SK-N-SH (cell line): ENCODE measurements around the gene AGAP1. TPM values are rescaled to one million over a fixed set of nuclear protein-coding genes. Genes with fewer than 3 reads are reported as not detected.

Source experiments
- CTCF ChIA-PET: fragments of 300-600, 350-600 bp; formaldehyde crosslinking; extraction: SDS; loops from one replicate; lab custom pipeline; 2021; lab: Yijun Ruan, JAX
- POLR2A ChIA-PET: fragments of 350-600 bp; sonication (Branson Sonifier 250); formaldehyde crosslinking; extraction: SDS; loops from one replicate; lab custom pipeline; 2020; ENCODE audit warnings: antibody characterized with exemption, inconsistent platforms; lab: Yijun Ruan, JAX
- DNase-seq: peaks from one replicate; pipeline ENCODE4 v3.0.0; 2012
- H2AFZ ChIP-seq: fragments of 200-600 bp; sonication (generic); 2 replicates; pipeline ENCODE4 v1.8.1; 2016; ENCODE audit warnings: antibody characterized with exemption, mild to moderate bottlenecking, low read depth
- H3F3A ChIP-seq: fragments of 200-600 bp; sonication (generic); replicated peaks from 2 replicates; pipeline ENCODE3; 2016; ENCODE audit warnings: antibody characterized with exemption, mild to moderate bottlenecking; ENCODE audit not compliant: insufficient read depth
- H3K27ac ChIP-seq, 2 experiments: fragments of 200-500 bp in 1 of 2; fragments of 200-600 bp in 1 of 2; sonication (Bioruptor generic) in 1 of 2; sonication (generic), shearing (Covaris generic) in 1 of 2; 2 replicates each; pipeline versions ENCODE4 v1.5.1 to v1.6.1; 2014 to 2016; ENCODE audit warnings: low read depth in 2 of 2, inconsistent platforms in 1 of 2, low read length in 1 of 2, mild to moderate bottlenecking in 1 of 2, mixed read lengths in 1 of 2
- H3K27me3 ChIP-seq: fragments of 200-600 bp; sonication (generic), shearing (Covaris generic); 2 replicates; pipeline ENCODE4 v1.6.1; 2016; ENCODE audit warnings: mixed run types; ENCODE audit not compliant: insufficient read depth
- H3K36me3 ChIP-seq, 2 experiments: fragments of 200-500 bp in 1 of 2; fragments of 200-600 bp in 1 of 2; sonication (Bioruptor generic) in 1 of 2; sonication (generic) in 1 of 2; replicated peaks in 1 of 2; 2 replicates each; pipeline versions ENCODE3 to v1.5.1; 2014 to 2016; ENCODE audit warnings: low read length in 1 of 2, mild to moderate bottlenecking in 1 of 2; ENCODE audit not compliant: insufficient read depth in 2 of 2, control insufficient read depth in 1 of 2
- H3K4me1 ChIP-seq, 2 experiments: fragments of 200-500 bp in 1 of 2; fragments of 200-600 bp in 1 of 2; sonication (Bioruptor generic) in 1 of 2; sonication (generic), shearing (Covaris generic) in 1 of 2; 2 replicates each; pipeline versions ENCODE4 v1.5.1 to v1.6.1; 2014 to 2016; ENCODE audit warnings: low read depth in 1 of 2, low read length in 1 of 2, mixed run types in 1 of 2; ENCODE audit not compliant: insufficient read depth in 2 of 2, control insufficient read depth in 1 of 2
- H3K4me2 ChIP-seq: fragments of 200-600 bp; sonication (generic), shearing (Covaris generic); 2 replicates; pipeline ENCODE4 v1.6.1; 2017; ENCODE audit warnings: mixed run types
- H3K4me3 ChIP-seq, 2 experiments: fragments of 200-500 bp in 1 of 2; fragments of 200-600 bp in 1 of 2; sonication (Bioruptor generic) in 1 of 2; sonication (generic), shearing (Covaris generic) in 1 of 2; 2 replicates each; pipeline versions ENCODE4 v1.5.1 to v1.8.1; 2014 to 2016; ENCODE audit warnings: low read depth in 2 of 2, inconsistent platforms in 1 of 2, low read length in 1 of 2, mild to moderate bottlenecking in 1 of 2, mixed read lengths in 1 of 2, moderate library complexity in 1 of 2
- H3K79me2 ChIP-seq: fragments of 200-600 bp; sonication (generic); 2 replicates; pipeline ENCODE4 v1.8.1; 2017; ENCODE audit warnings: mild to moderate bottlenecking; ENCODE audit not compliant: insufficient read depth
- H3K9ac ChIP-seq: fragments of 200-600 bp; sonication (generic); 2 replicates; pipeline ENCODE4 v1.6.1; 2017; ENCODE audit warnings: mixed run types
- H3K9me2 ChIP-seq: fragments of 200-600 bp; sonication (generic); 2 replicates; pipeline ENCODE4 v1.6.1; 2017; ENCODE audit warnings: mixed run types
- H3K9me3 ChIP-seq: fragments of 200-600 bp; sonication (generic); 2 replicates; pipeline ENCODE4 v1.6.1; 2017; ENCODE audit warnings: mixed run types, mild to moderate bottlenecking, moderate library complexity
- H4K20me1 ChIP-seq: fragments of 200-600 bp; sonication (generic); 2 replicates; pipeline ENCODE4 v1.6.1; 2017; ENCODE audit warnings: mild to moderate bottlenecking, mixed run types; ENCODE audit not compliant: insufficient read depth
- EP300 ChIP-seq, 2 experiments: IDR thresholded peaks; 2 replicates each; pipeline versions ENCODE4 v1.4.0 to v1.6.1; 2012; ENCODE audit warnings: borderline replicate concordance in 1 of 2, low read depth in 1 of 2, low read length in 1 of 2
- EZH2phosphoT487 ChIP-seq: fragments of 200-600 bp; sonication (generic); IDR thresholded peaks from 2 replicates; pipeline ENCODE4 v1.6.1; 2017; ENCODE audit warnings: low read depth, mixed run types, mild to moderate bottlenecking, antibody characterized with exemption, moderate library complexity, borderline replicate concordance
- GABPA ChIP-seq: IDR thresholded peaks from 2 replicates; pipeline ENCODE4 v1.4.0; 2012; ENCODE audit warnings: low read depth, mild to moderate bottlenecking
- GATA2 ChIP-seq: sonication (generic); formaldehyde crosslinking; IDR thresholded peaks from 2 replicates; pipeline ENCODE4 v1.5.0; 2020; ENCODE audit warnings: mild to moderate bottlenecking, missing genetic modification reagents
- NFIC ChIP-seq: IDR thresholded peaks from 2 replicates; pipeline ENCODE4 v1.4.0; 2012; ENCODE audit warnings: borderline replicate concordance
- NRF1 ChIP-seq: IDR thresholded peaks from 2 replicates; pipeline ENCODE4 v1.6.1; 2012; ENCODE audit warnings: low read depth, mild to moderate bottlenecking, low read length
- POLR2AphosphoS5 ChIP-seq: IDR thresholded peaks from 2 replicates; pipeline ENCODE4 v1.6.1; 2012; ENCODE audit warnings: low read depth, low read length
- RFX5 ChIP-seq: IDR thresholded peaks from 2 replicates; pipeline ENCODE4 v1.6.1; 2012; ENCODE audit warnings: mild to moderate bottlenecking, improper control_type of control experiment, low read length
- RXRA ChIP-seq: IDR thresholded peaks from 2 replicates; pipeline ENCODE4 v1.4.0; 2012; ENCODE audit warnings: low read depth, mild to moderate bottlenecking, borderline replicate concordance
- SIN3A ChIP-seq: IDR thresholded peaks from 2 replicates; pipeline ENCODE4 v1.6.1; 2012; ENCODE audit warnings: low read depth, mild to moderate bottlenecking, low read length, moderate library complexity, borderline replicate concordance
- SMC3 ChIP-seq: IDR thresholded peaks from 2 replicates; pipeline ENCODE4 v1.6.1; 2012; ENCODE audit warnings: low read depth, low read length, improper control_type of control experiment
- YY1 ChIP-seq: IDR thresholded peaks from 2 replicates; pipeline ENCODE4 v1.4.0; 2012; ENCODE audit warnings: low read depth, mild to moderate bottlenecking
- WGBS: methylation state at CpG from one replicate; pipeline ENCODE4 v1.1.6; 2017; ENCODE audit warnings: low lambda C conversion rate; 5-methylcytosine and 5-hydroxymethylcytosine counted together
- polyA plus RNA-seq, 3 experiments: library from polyadenylated mRNA; depleted of rRNA; stranded (reverse); fragments of >200 nt; gene quantifications; 2 replicates each; pipeline ENCODE4 v1.2.3, GENCODE V29; 2012
- TF ChIP-seq, protein P1 (sequence below): IDR thresholded peaks from 2 replicates; pipeline ENCODE4 v1.4.0; 2012; ENCODE audit warnings: low read depth, borderline replicate concordance
- TF ChIP-seq, protein P2 (sequence below): fragments of 200-600 bp; sonication (generic); IDR thresholded peaks from 2 replicates; pipeline ENCODE4 v1.6.1; 2017; ENCODE audit warnings: antibody characterized with exemption, mild to moderate bottlenecking, moderate library complexity
- TF ChIP-seq, protein P3 (sequence below): IDR thresholded peaks from 2 replicates; pipeline ENCODE4; 2012
- TF ChIP-seq, protein P4 (sequence below): IDR thresholded peaks from 2 replicates; pipeline ENCODE4 v1.4.0; 2012; ENCODE audit warnings: low read depth

Gene AGAP1
- polyA plus RNA-seq, 1 of the 3 experiments (the other 2 are of a cell fraction) = 8.8 TPM

DNA sequence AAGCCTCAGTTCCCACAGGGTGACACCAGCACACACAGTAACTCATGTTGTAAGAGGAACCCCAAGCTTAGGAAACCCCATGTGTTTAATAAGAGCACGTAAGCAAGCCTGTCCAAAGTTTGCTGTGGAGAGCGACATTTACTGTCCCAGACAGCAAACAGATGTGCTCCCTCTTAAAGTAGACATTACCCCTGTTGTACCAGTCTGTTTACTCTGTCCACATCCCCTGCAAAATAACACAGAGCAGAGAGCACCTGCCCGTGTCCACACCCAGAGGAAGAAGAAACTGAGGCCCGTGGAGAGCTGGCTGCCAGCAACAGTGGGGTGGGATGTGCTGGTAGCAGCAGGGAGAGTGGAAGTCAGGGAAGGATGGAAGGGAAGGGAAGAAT lies 430.8 kb downstream of the AGAP1 start:
- H3K27ac ChIP-seq = no peak overlapping the region
- ChIA-PET POLR2A (no interaction called here), CTCF (no interaction called here)
- H3K36me3 ChIP-seq = no peaks in the 10 kb centered on the region
- H3K4me2 ChIP-seq = no peak overlapping the region
- no peaks in the 10 kb centered on the region for H4K20me1 ChIP-seq
- no peaks in the 10 kb centered on the region for H3F3A ChIP-seq
- no peak for TF ChIP-seq EZH2phosphoT487
- no peak for TF ChIP-seq GABPA
- no peak for TF ChIP-seq SIN3A
- TF ChIP-seq SMC3 = no peak
- TF ChIP-seq RFX5 = no peak
- TF ChIP-seq, protein P1, sequence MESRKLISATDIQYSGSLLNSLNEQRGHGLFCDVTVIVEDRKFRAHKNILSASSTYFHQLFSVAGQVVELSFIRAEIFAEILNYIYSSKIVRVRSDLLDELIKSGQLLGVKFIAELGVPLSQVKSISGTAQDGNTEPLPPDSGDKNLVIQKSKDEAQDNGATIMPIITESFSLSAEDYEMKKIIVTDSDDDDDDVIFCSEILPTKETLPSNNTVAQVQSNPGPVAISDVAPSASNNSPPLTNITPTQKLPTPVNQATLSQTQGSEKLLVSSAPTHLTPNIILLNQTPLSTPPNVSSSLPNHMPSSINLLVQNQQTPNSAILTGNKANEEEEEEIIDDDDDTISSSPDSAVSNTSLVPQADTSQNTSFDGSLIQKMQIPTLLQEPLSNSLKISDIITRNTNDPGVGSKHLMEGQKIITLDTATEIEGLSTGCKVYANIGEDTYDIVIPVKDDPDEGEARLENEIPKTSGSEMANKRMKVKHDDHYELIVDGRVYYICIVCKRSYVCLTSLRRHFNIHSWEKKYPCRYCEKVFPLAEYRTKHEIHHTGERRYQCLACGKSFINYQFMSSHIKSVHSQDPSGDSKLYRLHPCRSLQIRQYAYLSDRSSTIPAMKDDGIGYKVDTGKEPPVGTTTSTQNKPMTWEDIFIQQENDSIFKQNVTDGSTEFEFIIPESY = no peak
- TF ChIP-seq, protein P2, sequence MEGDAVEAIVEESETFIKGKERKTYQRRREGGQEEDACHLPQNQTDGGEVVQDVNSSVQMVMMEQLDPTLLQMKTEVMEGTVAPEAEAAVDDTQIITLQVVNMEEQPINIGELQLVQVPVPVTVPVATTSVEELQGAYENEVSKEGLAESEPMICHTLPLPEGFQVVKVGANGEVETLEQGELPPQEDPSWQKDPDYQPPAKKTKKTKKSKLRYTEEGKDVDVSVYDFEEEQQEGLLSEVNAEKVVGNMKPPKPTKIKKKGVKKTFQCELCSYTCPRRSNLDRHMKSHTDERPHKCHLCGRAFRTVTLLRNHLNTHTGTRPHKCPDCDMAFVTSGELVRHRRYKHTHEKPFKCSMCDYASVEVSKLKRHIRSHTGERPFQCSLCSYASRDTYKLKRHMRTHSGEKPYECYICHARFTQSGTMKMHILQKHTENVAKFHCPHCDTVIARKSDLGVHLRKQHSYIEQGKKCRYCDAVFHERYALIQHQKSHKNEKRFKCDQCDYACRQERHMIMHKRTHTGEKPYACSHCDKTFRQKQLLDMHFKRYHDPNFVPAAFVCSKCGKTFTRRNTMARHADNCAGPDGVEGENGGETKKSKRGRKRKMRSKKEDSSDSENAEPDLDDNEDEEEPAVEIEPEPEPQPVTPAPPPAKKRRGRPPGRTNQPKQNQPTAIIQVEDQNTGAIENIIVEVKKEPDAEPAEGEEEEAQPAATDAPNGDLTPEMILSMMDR = no peak
- TF ChIP-seq RXRA = no peak
- TF ChIP-seq, protein P3, sequence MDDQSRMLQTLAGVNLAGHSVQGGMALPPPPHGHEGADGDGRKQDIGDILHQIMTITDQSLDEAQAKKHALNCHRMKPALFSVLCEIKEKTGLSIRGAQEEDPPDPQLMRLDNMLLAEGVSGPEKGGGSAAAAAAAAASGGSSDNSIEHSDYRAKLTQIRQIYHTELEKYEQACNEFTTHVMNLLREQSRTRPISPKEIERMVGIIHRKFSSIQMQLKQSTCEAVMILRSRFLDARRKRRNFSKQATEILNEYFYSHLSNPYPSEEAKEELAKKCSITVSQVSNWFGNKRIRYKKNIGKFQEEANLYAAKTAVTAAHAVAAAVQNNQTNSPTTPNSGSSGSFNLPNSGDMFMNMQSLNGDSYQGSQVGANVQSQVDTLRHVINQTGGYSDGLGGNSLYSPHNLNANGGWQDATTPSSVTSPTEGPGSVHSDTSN = no peak
- TF ChIP-seq YY1 = no peak
- TF ChIP-seq NFIC = no peak
- no peak for TF ChIP-seq POLR2AphosphoS5
- TF ChIP-seq, protein P4, sequence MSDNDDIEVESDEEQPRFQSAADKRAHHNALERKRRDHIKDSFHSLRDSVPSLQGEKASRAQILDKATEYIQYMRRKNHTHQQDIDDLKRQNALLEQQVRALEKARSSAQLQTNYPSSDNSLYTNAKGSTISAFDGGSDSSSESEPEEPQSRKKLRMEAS = no peak
- TF ChIP-seq NRF1 = no peak
- no peak for TF ChIP-seq EP300 (IDR thresholded peaks at IDR 0.05; ENCODE audit: borderline replicate concordance in 1 of 2, low read depth in 1 of 2, low read length in 1 of 2)
- TF ChIP-seq GATA2 (CRISPR knock-in tag) = no peak
- H3K79me2 ChIP-seq = no peaks in the 10 kb centered on the region
- no peaks in the 10 kb centered on the region for H3K27me3 ChIP-seq
- H3K9me3 ChIP-seq = no peaks in the 10 kb centered on the region
- no peaks in the 10 kb centered on the region for H3K9me2 ChIP-seq
- H2AFZ ChIP-seq = no peak overlapping the region
- H3K9ac ChIP-seq = no peak overlapping the region
- WGBS = 92% methylated on average over 4 of the region's 4 CpGs
- H3K4me1 ChIP-seq = no peaks in the 10 kb centered on the region
- no peak for DNase-seq
- no peak overlapping the region for H3K4me3 ChIP-seq
